HepG2 (cell line): ENCODE results near the gene POLA2. TPM values are rescaled to one million over a fixed set of nuclear protein-coding genes. Genes with fewer than 3 reads are reported as not detected.

Source experiments
- ELF4 ChIP-seq: sonication (generic); formaldehyde crosslinking; IDR thresholded peaks from 2 replicates; pipeline ENCODE4 v1.5.0; 2020; ENCODE audit warnings: missing genetic modification reagents, mild to moderate bottlenecking, moderate library complexity, borderline replicate concordance
- FOXC1 ChIP-seq: sonication (generic); formaldehyde crosslinking; IDR thresholded peaks from 2 replicates; pipeline ENCODE4 v1.8.0; 2022; ENCODE audit warnings: mild to moderate bottlenecking, missing genetic modification reagents, borderline replicate concordance
- KLF16 ChIP-seq, 2 experiments: sonication (generic) in 1 of 2; formaldehyde crosslinking in 1 of 2; IDR thresholded peaks; 2 replicates each; pipeline versions ENCODE4 v1.6.1 to v1.8.0; 2016 to 2023; ENCODE audit warnings: missing genetic modification reagents in 2 of 2, missing compliant biosample characterization in 1 of 2
- LCORL ChIP-seq, 2 experiments: fragments of 450-650 bp in 1 of 2; sonication (generic) in 1 of 2; formaldehyde crosslinking in 1 of 2; IDR thresholded peaks; 2 replicates each; pipeline versions ENCODE4 v1.5.0 to v1.6.1; 2017 to 2020; ENCODE audit warnings: antibody characterized with exemption in 1 of 2, missing genetic modification reagents in 1 of 2
- NFYB ChIP-seq: sonication (generic); formaldehyde crosslinking; IDR thresholded peaks from 2 replicates; pipeline ENCODE4 v1.4.0; 2020; ENCODE audit warnings: missing genetic modification reagents
- ZBTB44 ChIP-seq: sonication (generic); formaldehyde crosslinking; IDR thresholded peaks from 2 replicates; pipeline ENCODE4 v1.4.0; 2020; ENCODE audit warnings: missing genetic modification reagents
- ZMYM4 ChIP-seq: sonication (generic); formaldehyde crosslinking; IDR thresholded peaks from 2 replicates; pipeline ENCODE4 v1.8.1; 2023; ENCODE audit warnings: mild to moderate bottlenecking, missing genetic modification reagents
- ZNF3 ChIP-seq: IDR thresholded peaks from 2 replicates; pipeline ENCODE4 v1.7.0; 2017; ENCODE audit warnings: inconsistent platforms
- ZNF460 ChIP-seq: sonication (generic); formaldehyde crosslinking; IDR thresholded peaks from 2 replicates; pipeline ENCODE4 v1.5.1; 2020; ENCODE audit warnings: missing genetic modification reagents, mild to moderate bottlenecking, borderline replicate concordance
- ZNF772 ChIP-seq: sonication (generic); formaldehyde crosslinking; IDR thresholded peaks from 2 replicates; pipeline ENCODE4 v1.5.0; 2020; ENCODE audit warnings: mild to moderate bottlenecking, missing genetic modification reagents
- ZSCAN29 ChIP-seq: sonication (generic); formaldehyde crosslinking; conservative IDR thresholded peaks from 2 replicates; pipeline ENCODE4 v1.4.0; 2020; ENCODE audit warnings: mild to moderate bottlenecking, missing genetic modification reagents
- polyA plus RNA-seq, 8 experiments: library from polyadenylated mRNA; depleted of rRNA in 3 of 8; stranded (reverse) in 7 of 8; unstranded in 1 of 8; fragments of >200 nt; fragmentation: Illumina TruSeq in 4 of 8; extraction: Trizol in 4 of 8; gene quantifications; 2 replicates each; pipeline versions ENCODE4 v1.2.1 to v1.2.3, GENCODE V29; 2011 to 2016; ENCODE audit warnings: low read depth in 4 of 8, missing spikeins in 1 of 8, mixed read lengths in 1 of 8; ENCODE audit not compliant: insufficient read depth in 1 of 8
- total RNA-seq, 5 experiments: library from RNA; depleted of rRNA; stranded (reverse); fragments of >200 nt; fragmentation: Illumina TruSeq; extraction: Trizol; gene quantifications; 2 replicates each; pipeline ENCODE4 v1.2.3, GENCODE V29; 2016; ENCODE audit warnings: low read depth in 1 of 5
- TF ChIP-seq, protein P1 (sequence below): sonication (generic); formaldehyde crosslinking; IDR thresholded peaks from 2 replicates; pipeline ENCODE4 v1.5.0; 2020; ENCODE audit warnings: missing genetic modification reagents, mild to moderate bottlenecking, borderline replicate concordance
- TF ChIP-seq, protein P2 (sequence below): IDR thresholded peaks from 2 replicates; pipeline ENCODE4 v1.6.1; 2012; ENCODE audit warnings: low read depth, low read length, improper control_type of control experiment
- TF ChIP-seq, protein P3 (sequence below), 2 experiments: sonication (generic) in 1 of 2; formaldehyde crosslinking in 1 of 2; IDR thresholded peaks; 2 replicates each; pipeline versions ENCODE4 v1.5.1 to v1.6.1; 2011 to 2020; ENCODE audit warnings: borderline replicate concordance in 1 of 2, low read depth in 1 of 2, low read length in 1 of 2, mild to moderate bottlenecking in 1 of 2, missing genetic modification reagents in 1 of 2, moderate library complexity in 1 of 2
- TF ChIP-seq, protein P4 (sequence below): sonication (generic); formaldehyde crosslinking; IDR thresholded peaks from 2 replicates; pipeline ENCODE4 v1.4.0; 2020; ENCODE audit warnings: low read depth, mild to moderate bottlenecking, missing genetic modification reagents
- TF ChIP-seq, protein P5 (sequence below): sonication (generic); formaldehyde crosslinking; IDR thresholded peaks from 2 replicates; pipeline ENCODE4 v1.8.0; 2022; ENCODE audit warnings: mild to moderate bottlenecking, missing genetic modification reagents, borderline replicate concordance
- TF ChIP-seq, protein P6 (sequence below): IDR thresholded peaks from 2 replicates; pipeline ENCODE4 v1.6.1; 2016; ENCODE audit warnings: mild to moderate bottlenecking, missing biosample characterization, missing genetic modification reagents

Gene POLA2
- total and polyA plus RNA-seq, 2 of the 13 experiments (the other 11 are each of a cell fraction or from before 2014, with no cell fraction given): 9.7 to 15.6 TPM

DNA sequence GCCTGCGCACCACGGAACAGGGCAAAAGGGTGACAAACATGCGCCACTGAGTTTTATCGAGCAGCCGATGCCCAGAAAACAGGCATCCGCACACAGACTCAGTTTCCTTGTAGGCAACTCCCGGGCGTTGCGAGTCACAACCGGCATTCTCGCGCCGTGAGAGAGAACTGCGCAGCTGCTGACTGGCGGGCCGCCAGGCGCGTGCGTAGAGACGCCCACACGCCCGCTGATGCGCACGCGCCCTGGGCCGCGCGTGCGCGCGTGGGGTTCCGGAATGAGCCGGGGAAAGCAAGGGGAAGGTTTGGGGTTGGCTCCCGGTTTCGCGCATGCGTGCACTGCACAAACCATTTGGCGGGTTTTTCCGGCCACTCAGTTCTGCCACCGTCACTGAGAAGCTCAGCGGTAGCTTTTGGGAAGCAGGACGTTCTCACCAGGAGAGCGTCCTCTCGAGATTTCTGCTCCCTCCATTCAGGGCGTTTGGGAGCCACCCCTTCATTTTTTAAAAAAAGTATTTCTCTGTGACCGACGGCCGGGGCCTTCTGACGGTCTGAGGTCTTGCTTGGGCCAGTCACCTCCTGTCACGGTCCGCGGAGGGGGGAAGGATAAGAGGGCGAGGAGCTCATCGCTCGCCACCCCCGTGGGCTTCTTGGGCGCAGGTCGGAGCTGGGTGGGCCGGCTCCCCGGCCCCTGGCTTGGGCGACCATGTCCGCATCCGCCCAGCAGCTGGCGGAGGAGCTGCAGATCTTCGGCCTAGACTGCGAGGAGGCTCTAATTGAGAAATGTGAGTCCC, at the start of gene POLA2 (continued):
- TF ChIP-seq, protein P1, sequence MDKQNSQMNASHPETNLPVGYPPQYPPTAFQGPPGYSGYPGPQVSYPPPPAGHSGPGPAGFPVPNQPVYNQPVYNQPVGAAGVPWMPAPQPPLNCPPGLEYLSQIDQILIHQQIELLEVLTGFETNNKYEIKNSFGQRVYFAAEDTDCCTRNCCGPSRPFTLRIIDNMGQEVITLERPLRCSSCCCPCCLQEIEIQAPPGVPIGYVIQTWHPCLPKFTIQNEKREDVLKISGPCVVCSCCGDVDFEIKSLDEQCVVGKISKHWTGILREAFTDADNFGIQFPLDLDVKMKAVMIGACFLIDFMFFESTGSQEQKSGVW (CRISPR knock-in tag): no peak
- TF ChIP-seq, protein P2, sequence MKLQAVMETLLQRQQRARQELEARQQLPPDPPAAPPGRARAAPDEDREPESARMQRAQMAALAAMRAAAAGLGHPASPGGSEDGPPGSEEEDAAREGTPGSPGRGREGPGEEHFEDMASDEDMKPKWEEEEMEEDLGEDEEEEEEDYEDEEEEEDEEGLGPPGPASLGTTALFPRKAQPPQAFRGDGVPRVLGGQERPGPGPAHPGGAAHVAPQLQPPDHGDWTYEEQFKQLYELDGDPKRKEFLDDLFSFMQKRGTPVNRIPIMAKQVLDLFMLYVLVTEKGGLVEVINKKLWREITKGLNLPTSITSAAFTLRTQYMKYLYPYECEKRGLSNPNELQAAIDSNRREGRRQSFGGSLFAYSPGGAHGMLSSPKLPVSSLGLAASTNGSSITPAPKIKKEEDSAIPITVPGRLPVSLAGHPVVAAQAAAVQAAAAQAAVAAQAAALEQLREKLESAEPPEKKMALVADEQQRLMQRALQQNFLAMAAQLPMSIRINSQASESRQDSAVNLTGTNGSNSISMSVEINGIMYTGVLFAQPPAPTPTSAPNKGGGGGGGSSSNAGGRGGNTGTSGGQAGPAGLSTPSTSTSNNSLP: no peak
- TF ChIP-seq ZBTB44 (CRISPR knock-in tag) (no peak), ZMYM4 (CRISPR knock-in tag) (no peak), LCORL (IDR thresholded peaks at IDR 0.05) (no peak), LCORL (CRISPR knock-in tag; IDR thresholded peaks at IDR 0.05) (no peak), ZSCAN29 (CRISPR knock-in tag) (peak; percentile 48; the same call in 1 of the 2 replicates), ZNF460 (CRISPR knock-in tag) (no peak), KLF16 (CRISPR knock-in tag; IDR thresholded peaks at IDR 0.05) (peak in 1 of 2 experiments; percentile 40; a peak in 1 of 4 replicates), ZNF772 (CRISPR knock-in tag) (no peak), NFYB (CRISPR knock-in tag) (peak; percentile 51), FOXC1 (no peak), ZNF3 (CRISPR knock-in tag) (no peak), ELF4 (CRISPR knock-in tag) (no peak)
- TF ChIP-seq, protein P3, sequence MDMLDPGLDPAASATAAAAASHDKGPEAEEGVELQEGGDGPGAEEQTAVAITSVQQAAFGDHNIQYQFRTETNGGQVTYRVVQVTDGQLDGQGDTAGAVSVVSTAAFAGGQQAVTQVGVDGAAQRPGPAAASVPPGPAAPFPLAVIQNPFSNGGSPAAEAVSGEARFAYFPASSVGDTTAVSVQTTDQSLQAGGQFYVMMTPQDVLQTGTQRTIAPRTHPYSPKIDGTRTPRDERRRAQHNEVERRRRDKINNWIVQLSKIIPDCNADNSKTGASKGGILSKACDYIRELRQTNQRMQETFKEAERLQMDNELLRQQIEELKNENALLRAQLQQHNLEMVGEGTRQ (IDR thresholded peaks at IDR 0.05; ENCODE audit: low read depth, low read length): no peak
- TF ChIP-seq, protein P3 (CRISPR knock-in tag; IDR thresholded peaks at IDR 0.05; ENCODE audit: borderline replicate concordance): no peak
- TF ChIP-seq, protein P4, sequence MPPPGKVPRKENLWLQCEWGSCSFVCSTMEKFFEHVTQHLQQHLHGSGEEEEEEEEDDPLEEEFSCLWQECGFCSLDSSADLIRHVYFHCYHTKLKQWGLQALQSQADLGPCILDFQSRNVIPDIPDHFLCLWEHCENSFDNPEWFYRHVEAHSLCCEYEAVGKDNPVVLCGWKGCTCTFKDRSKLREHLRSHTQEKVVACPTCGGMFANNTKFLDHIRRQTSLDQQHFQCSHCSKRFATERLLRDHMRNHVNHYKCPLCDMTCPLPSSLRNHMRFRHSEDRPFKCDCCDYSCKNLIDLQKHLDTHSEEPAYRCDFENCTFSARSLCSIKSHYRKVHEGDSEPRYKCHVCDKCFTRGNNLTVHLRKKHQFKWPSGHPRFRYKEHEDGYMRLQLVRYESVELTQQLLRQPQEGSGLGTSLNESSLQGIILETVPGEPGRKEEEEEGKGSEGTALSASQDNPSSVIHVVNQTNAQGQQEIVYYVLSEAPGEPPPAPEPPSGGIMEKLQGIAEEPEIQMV (CRISPR knock-in tag): no peak
- TF ChIP-seq, protein P5, sequence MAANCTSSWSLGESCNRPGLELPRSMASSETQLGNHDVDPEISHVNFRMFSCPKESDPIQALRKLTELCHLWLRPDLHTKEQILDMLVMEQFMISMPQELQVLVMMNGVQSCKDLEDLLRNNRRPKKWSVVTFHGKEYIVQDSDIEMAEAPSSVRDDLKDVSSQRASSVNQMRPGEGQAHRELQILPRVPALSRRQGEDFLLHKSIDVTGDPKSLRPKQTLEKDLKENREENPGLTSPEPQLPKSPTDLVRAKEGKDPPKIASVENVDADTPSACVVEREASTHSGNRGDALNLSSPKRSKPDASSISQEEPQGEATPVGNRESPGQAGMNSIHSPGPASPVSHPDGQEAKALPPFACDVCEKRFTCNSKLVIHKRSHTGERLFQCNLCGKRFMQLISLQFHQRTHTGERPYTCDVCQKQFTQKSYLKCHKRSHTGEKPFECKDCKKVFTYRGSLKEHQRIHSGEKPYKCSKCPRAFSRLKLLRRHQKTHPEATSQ (CRISPR knock-in tag): 0 out of 2 replicates have a peak, but pooled peaks have one; percentile 24
- TF ChIP-seq, protein P6, sequence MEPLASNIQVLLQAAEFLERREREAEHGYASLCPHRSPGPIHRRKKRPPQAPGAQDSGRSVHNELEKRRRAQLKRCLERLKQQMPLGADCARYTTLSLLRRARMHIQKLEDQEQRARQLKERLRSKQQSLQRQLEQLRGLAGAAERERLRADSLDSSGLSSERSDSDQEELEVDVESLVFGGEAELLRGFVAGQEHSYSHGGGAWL (CRISPR knock-in tag): no peak
